Fibroblast of skin of right biceps (primary cell): ENCODE data around the gene ALOXE3.
"Not testable (repeated sequence)": the region's sequence is repeated elsewhere in the genome, so short reads cannot be mapped to it uniquely, and the experiment has no call there.

Experiments
- DNase-seq: peaks from one replicate; pipeline ENCODE4 v3.0.0-alpha.2; 2013

The ALOXE3 gene

GRCh38 chr17:8121407-8121680 lies 3.0 kb upstream of the ALOXE3 start:
- no peak for DNase-seq

- DNase-seq: peak; percentile 82
Observed at GRCh38 chr17:8120520-8121406, 2.4 kb upstream of the ALOXE3 start.

- peak; percentile 94 for DNase-seq
Observed at GRCh38 chr17:8119581-8120519, 1.5 kb upstream of the ALOXE3 start.

GRCh38 chr17:8118769-8119580 lies 661 bp upstream of the ALOXE3 start:
- DNase-seq: peak; percentile 84

GRCh38 chr17:8117367-8117979 lies 841 bp downstream of the ALOXE3 start:
- no peak for DNase-seq

- no peak for DNase-seq
Observed at GRCh38 chr17:8116776-8117175, 1.5 kb downstream of the ALOXE3 start.

- DNase-seq: no peak
Observed at GRCh38 chr17:8110907-8111306, 7.4 kb downstream of the ALOXE3 start.

GRCh38 chr17:8110456-8110804 lies 7.9 kb downstream of the ALOXE3 start:
- DNase-seq: no peak

GRCh38 chr17:8109661-8110455 lies 8.5 kb downstream of the ALOXE3 start:
- DNase-seq: peak; percentile 27

GRCh38 chr17:8108972-8109660 lies 9.2 kb downstream of the ALOXE3 start:
- DNase-seq: no peak

- not testable (repeated sequence) for DNase-seq
Observed at GRCh38 chr17:8106980-8107379, 11.3 kb downstream of the ALOXE3 start.

GRCh38 chr17:8105957-8106398 lies 12.3 kb downstream of the ALOXE3 start:
- peak; percentile 47 for DNase-seq

GRCh38 chr17:8104911-8105310 lies 13.4 kb downstream of the ALOXE3 start:
- no peak for DNase-seq

- no peak for DNase-seq
Observed at GRCh38 chr17:8103549-8103948, 14.8 kb downstream of the ALOXE3 start.

- no peak for DNase-seq
Observed at GRCh38 chr17:8101721-8102120, 16.6 kb downstream of the ALOXE3 start.

- DNase-seq: no peak
Observed at GRCh38 chr17:8100763-8101162, 17.6 kb downstream of the ALOXE3 start.

GRCh38 chr17:8100111-8100510 lies 18.2 kb downstream of the ALOXE3 start:
- no peak for DNase-seq

GRCh38 chr17:8096541-8096940 lies 21.8 kb downstream of the ALOXE3 start:
- no peak for DNase-seq

GRCh38 chr17:8095361-8095760 lies 23.0 kb downstream of the ALOXE3 start:
- no peak for DNase-seq

- peak; percentile 7 for DNase-seq
Observed at GRCh38 chr17:8091033-8091687, 27.2 kb downstream of the ALOXE3 start.

GRCh38 chr17:8089728-8090127 lies 28.6 kb downstream of the ALOXE3 start:
- DNase-seq: no peak
